ENCODE results near the gene CCDC6.

The CCDC6 gene

GRCh38 chr10:59917922-59918321 lies 11.6 kb upstream of the CCDC6 start:
- Histone ChIP-seq H3K27ac (no peak overlapping the region), H3K36me3 (ENCODE audit: insufficient read depth) (no peaks in the 10 kb centered on the region), H3K9ac (no peak overlapping the region), H3K4me3 (IDR thresholded peaks at IDR 0.05; ENCODE audit: insufficient read depth, low read depth, low read length) (no peak overlapping the region), H4K20me1 (ENCODE audit: insufficient read depth) (no peaks in the 10 kb centered on the region), H3K4me1 (ENCODE audit: low read depth, poor library complexity, severe bottlenecking) (no peaks in the 10 kb centered on the region), H2AFZ (ENCODE audit: low read depth) (no peak overlapping the region), H3K79me2 (ENCODE audit: insufficient read depth, low read depth) (no peaks in the 10 kb centered on the region), H3K27me3 (ENCODE audit: insufficient read depth, low read depth) (no peaks in the 10 kb centered on the region), H3K4me2 (no peak overlapping the region)
- TF ChIP-seq, protein P1, sequence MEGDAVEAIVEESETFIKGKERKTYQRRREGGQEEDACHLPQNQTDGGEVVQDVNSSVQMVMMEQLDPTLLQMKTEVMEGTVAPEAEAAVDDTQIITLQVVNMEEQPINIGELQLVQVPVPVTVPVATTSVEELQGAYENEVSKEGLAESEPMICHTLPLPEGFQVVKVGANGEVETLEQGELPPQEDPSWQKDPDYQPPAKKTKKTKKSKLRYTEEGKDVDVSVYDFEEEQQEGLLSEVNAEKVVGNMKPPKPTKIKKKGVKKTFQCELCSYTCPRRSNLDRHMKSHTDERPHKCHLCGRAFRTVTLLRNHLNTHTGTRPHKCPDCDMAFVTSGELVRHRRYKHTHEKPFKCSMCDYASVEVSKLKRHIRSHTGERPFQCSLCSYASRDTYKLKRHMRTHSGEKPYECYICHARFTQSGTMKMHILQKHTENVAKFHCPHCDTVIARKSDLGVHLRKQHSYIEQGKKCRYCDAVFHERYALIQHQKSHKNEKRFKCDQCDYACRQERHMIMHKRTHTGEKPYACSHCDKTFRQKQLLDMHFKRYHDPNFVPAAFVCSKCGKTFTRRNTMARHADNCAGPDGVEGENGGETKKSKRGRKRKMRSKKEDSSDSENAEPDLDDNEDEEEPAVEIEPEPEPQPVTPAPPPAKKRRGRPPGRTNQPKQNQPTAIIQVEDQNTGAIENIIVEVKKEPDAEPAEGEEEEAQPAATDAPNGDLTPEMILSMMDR (conservative IDR thresholded peaks at IDR 0.05; ENCODE audit: low read depth, low read length) = no peak

GRCh38 chr10:59913547-59914237 lies 7.3 kb upstream of the CCDC6 start:
- no peak overlapping the region for H3K27ac ChIP-seq
- no peak overlapping the region for H3K4me3 ChIP-seq (IDR thresholded peaks at IDR 0.05; ENCODE audit: insufficient read depth, low read depth, low read length)
- H3K79me2 ChIP-seq (ENCODE audit: insufficient read depth, low read depth) = no peaks in the 10 kb centered on the region
- H3K36me3 ChIP-seq (ENCODE audit: insufficient read depth) = no peaks in the 10 kb centered on the region
- H2AFZ ChIP-seq (ENCODE audit: low read depth) = no peak overlapping the region
- no peaks in the 10 kb centered on the region for H3K27me3 ChIP-seq (ENCODE audit: insufficient read depth, low read depth)
- H4K20me1 ChIP-seq (ENCODE audit: insufficient read depth) = no peaks in the 10 kb centered on the region
- no peak overlapping the region for H3K9ac ChIP-seq
- peaks cover 5% of the 10 kb centered on the region for H3K4me1 ChIP-seq (ENCODE audit: low read depth, poor library complexity, severe bottlenecking)
- TF ChIP-seq, protein P1 (conservative IDR thresholded peaks at IDR 0.05; ENCODE audit: low read depth, low read length) = no peak
- H3K4me2 ChIP-seq = no peak overlapping the region

DNA sequence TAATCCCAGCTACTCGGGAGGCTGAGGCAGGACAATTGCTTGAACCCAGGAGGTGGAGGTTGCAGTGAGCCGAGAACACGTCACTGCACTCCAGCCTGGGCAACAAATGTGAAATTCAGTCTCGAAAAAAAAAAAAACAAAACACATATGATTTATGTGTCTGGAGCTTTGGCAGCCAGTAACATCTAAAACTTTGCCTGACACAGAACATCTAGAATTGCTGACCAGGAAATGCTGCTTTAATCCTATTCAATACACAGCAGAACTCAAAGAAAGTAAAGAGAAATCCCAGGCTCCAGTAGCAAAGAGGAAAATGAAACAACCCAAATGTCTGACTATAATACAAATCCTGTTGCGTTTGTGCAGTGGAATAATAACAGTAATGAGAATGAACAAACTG lies 4.5 kb upstream of the CCDC6 start:
- Histone ChIP-seq H3K9ac (no peak overlapping the region), H3K4me2 (no peak overlapping the region), H3K4me3 (IDR thresholded peaks at IDR 0.05; ENCODE audit: insufficient read depth, low read depth, low read length) (no peak overlapping the region), H3K36me3 (ENCODE audit: insufficient read depth) (no peaks in the 10 kb centered on the region), H3K79me2 (ENCODE audit: insufficient read depth, low read depth) (peaks cover 1% of the 10 kb centered on the region; the same call in 1 of the 2 replicates), H2AFZ (ENCODE audit: low read depth) (no peak overlapping the region), H3K27ac (no peak overlapping the region), H4K20me1 (ENCODE audit: insufficient read depth) (no peaks in the 10 kb centered on the region), H3K27me3 (ENCODE audit: insufficient read depth, low read depth) (no peaks in the 10 kb centered on the region), H3K4me1 (ENCODE audit: low read depth, poor library complexity, severe bottlenecking) (peaks cover 19% of the 10 kb centered on the region)
- TF ChIP-seq, protein P1 (conservative IDR thresholded peaks at IDR 0.05; ENCODE audit: low read depth, low read length) = no peak

DNA sequence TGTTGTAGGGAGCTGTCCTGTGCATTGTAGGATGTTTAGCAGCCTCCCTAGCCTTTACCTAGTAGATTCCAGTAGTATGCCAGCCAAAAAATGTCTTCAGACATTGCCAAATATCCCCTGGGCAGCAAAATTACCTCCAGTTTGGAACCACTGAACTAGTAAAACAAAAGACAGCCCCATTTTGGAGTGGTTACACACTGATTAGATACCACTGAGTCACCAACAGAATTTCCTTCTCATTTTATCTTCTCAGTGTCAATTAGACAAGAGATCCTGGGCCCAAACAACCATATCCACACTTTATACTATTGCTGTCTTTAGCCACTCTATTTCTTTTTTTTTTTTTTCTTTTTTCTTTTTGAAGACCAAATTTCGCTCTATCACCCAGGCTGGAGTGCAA lies 3.5 kb upstream of the CCDC6 start:
- Histone ChIP-seq H3K9ac (no peak overlapping the region), H3K36me3 (ENCODE audit: insufficient read depth) (no peaks in the 10 kb centered on the region), H3K79me2 (ENCODE audit: insufficient read depth, low read depth) (peaks cover 12% of the 10 kb centered on the region; the same call in 1 of the 2 replicates), H2AFZ (ENCODE audit: low read depth) (no peak overlapping the region), H4K20me1 (ENCODE audit: insufficient read depth) (no peaks in the 10 kb centered on the region), H3K27me3 (ENCODE audit: insufficient read depth, low read depth) (no peaks in the 10 kb centered on the region), H3K4me3 (IDR thresholded peaks at IDR 0.05; ENCODE audit: insufficient read depth, low read depth, low read length) (no peak overlapping the region), H3K4me2 (no peak overlapping the region), H3K4me1 (ENCODE audit: low read depth, poor library complexity, severe bottlenecking) (peaks cover 24% of the 10 kb centered on the region), H3K27ac (no peak overlapping the region)
- TF ChIP-seq, protein P1 (conservative IDR thresholded peaks at IDR 0.05; ENCODE audit: low read depth, low read length) = no peak

Measured in KMS-11 (cell line).